Measurements from ENCODE around the gene TBX18. TPM values are rescaled to one million over a fixed set of nuclear protein-coding genes. Genes with fewer than 3 reads are reported as not detected.
A peak's percentile ranks its signal among the peaks of the same experiment; 100 is the strongest.

TBX18 gene
- total and polyA plus RNA-seq, 2 donors (not counting 1 experiment from before 2014, with no cell fraction given), result 0.33 to 2.2 TPM

DNA sequence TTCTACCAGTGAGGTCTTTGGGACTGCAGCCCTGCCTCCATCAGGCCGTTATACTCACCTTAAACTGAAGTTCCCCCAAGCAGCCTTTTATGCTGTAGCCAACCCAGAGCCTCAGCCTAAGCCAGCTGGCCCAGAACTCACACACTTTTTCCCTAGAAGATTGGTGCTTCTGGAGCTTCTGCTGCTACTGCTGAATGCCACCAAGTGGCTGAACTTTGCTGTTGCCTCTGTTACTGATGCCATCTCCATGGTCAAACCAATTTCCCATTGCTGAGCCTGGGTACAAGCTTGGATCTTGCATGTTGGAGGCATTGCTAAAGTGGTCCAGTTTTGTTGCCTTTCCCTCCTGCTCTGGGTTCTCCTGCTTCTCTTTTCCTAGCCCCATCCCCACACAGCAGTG is 15.0 kb upstream of the TBX18 start:
- no peak for DNase-seq (ENCODE audit: low read depth in 2 of 2)
- Histone ChIP-seq H3K36me3 (ENCODE audit: control insufficient read depth, insufficient read depth, low read length) (no peaks in the 10 kb centered on the region), H3K4me1 (ENCODE audit: control insufficient read depth, extremely low read depth, insufficient read depth, low read length) (no peaks in the 10 kb centered on the region), H4K20me1 (ENCODE audit: control insufficient read depth, extremely low read depth, insufficient read depth, low read length) (no peaks in the 10 kb centered on the region), H3K79me2 (ENCODE audit: control insufficient read depth, insufficient read depth, low read length) (no peaks in the 10 kb centered on the region), H2AFZ (ENCODE audit: low read length) (no peak overlapping the region), H3K4me3 (replicated peaks in 1 of 4; ENCODE audit: control extremely low read depth in 1 of 4, insufficient read depth in 1 of 4, low read depth in 3 of 4, low read length in 4 of 4) (no peak overlapping the region), H3K9me3 (ENCODE audit: control insufficient read depth, insufficient read depth, low read depth, low read length) (no peaks in the 10 kb centered on the region), H3K27me3 (ENCODE audit: control insufficient read depth, insufficient read depth, low read length) (peaks cover 18% of the 10 kb centered on the region), H3K27ac (ENCODE audit: insufficient read depth, low read length) (no peak overlapping the region), H3K4me2 (ENCODE audit: extremely low read depth, insufficient read depth, low read length) (no peak overlapping the region), H3K9ac (ENCODE audit: insufficient read depth, low read length) (no peak overlapping the region)
- no peak for TF ChIP-seq EZH2 (IDR thresholded peaks at IDR 0.05; ENCODE audit: low read length, missing control alignments)
- peak in 1 of 2 donors; percentile 14 for TF ChIP-seq CTCF (conservative IDR thresholded peaks at IDR 0.05 in 1 of 2, IDR thresholded peaks at IDR 0.05 in 1 of 2; ENCODE audit: low read depth in 1 of 2, low read length in 2 of 2)

GRCh38 chr6:84777888-84778287 is 13.5 kb upstream of the TBX18 start:
- Histone ChIP-seq H3K27ac (ENCODE audit: insufficient read depth, low read length) (no peak overlapping the region), H3K79me2 (ENCODE audit: control insufficient read depth, insufficient read depth, low read length) (no peaks in the 10 kb centered on the region), H4K20me1 (ENCODE audit: control insufficient read depth, extremely low read depth, insufficient read depth, low read length) (no peaks in the 10 kb centered on the region), H3K4me3 (replicated peaks in 1 of 4; ENCODE audit: control extremely low read depth in 1 of 4, insufficient read depth in 1 of 4, low read depth in 3 of 4, low read length in 4 of 4) (no peak overlapping the region), H2AFZ (ENCODE audit: low read length) (no peak overlapping the region), H3K9ac (ENCODE audit: insufficient read depth, low read length) (no peak overlapping the region), H3K9me3 (ENCODE audit: control insufficient read depth, insufficient read depth, low read depth, low read length) (no peaks in the 10 kb centered on the region), H3K4me2 (ENCODE audit: extremely low read depth, insufficient read depth, low read length) (no peak overlapping the region), H3K27me3 (ENCODE audit: control insufficient read depth, insufficient read depth, low read length) (peaks cover 30% of the 10 kb centered on the region), H3K4me1 (ENCODE audit: control insufficient read depth, extremely low read depth, insufficient read depth, low read length) (no peaks in the 10 kb centered on the region), H3K36me3 (ENCODE audit: control insufficient read depth, insufficient read depth, low read length) (no peaks in the 10 kb centered on the region)
- no peak for DNase-seq (ENCODE audit: low read depth in 2 of 2)
- TF ChIP-seq EZH2 (IDR thresholded peaks at IDR 0.05; ENCODE audit: low read length, missing control alignments), result no peak
- TF ChIP-seq CTCF (conservative IDR thresholded peaks at IDR 0.05 in 1 of 2, IDR thresholded peaks at IDR 0.05 in 1 of 2; ENCODE audit: low read depth in 1 of 2, low read length in 2 of 2), result no peak

GRCh38 chr6:84776392-84776791 is 12.0 kb upstream of the TBX18 start:
- no peak overlapping the region for H3K9ac ChIP-seq (ENCODE audit: insufficient read depth, low read length)
- no peaks in the 10 kb centered on the region for H3K4me1 ChIP-seq (ENCODE audit: control insufficient read depth, extremely low read depth, insufficient read depth, low read length)
- H3K9me3 ChIP-seq (ENCODE audit: control insufficient read depth, insufficient read depth, low read depth, low read length), result no peaks in the 10 kb centered on the region
- no peak overlapping the region for H3K27ac ChIP-seq (ENCODE audit: insufficient read depth, low read length)
- no peak overlapping the region for H3K4me3 ChIP-seq (replicated peaks in 1 of 4; ENCODE audit: control extremely low read depth in 1 of 4, insufficient read depth in 1 of 4, low read depth in 3 of 4, low read length in 4 of 4)
- H2AFZ ChIP-seq (ENCODE audit: low read length), result no peak overlapping the region
- no peak for TF ChIP-seq CTCF (conservative IDR thresholded peaks at IDR 0.05 in 1 of 2, IDR thresholded peaks at IDR 0.05 in 1 of 2; ENCODE audit: low read depth in 1 of 2, low read length in 2 of 2)
- TF ChIP-seq EZH2 (IDR thresholded peaks at IDR 0.05; ENCODE audit: low read length, missing control alignments), result no peak
- peaks cover 44% of the 10 kb centered on the region for H3K27me3 ChIP-seq (ENCODE audit: control insufficient read depth, insufficient read depth, low read length)
- H3K79me2 ChIP-seq (ENCODE audit: control insufficient read depth, insufficient read depth, low read length), result no peaks in the 10 kb centered on the region
- no peaks in the 10 kb centered on the region for H3K36me3 ChIP-seq (ENCODE audit: control insufficient read depth, insufficient read depth, low read length)
- no peaks in the 10 kb centered on the region for H4K20me1 ChIP-seq (ENCODE audit: control insufficient read depth, extremely low read depth, insufficient read depth, low read length)
- no peak for DNase-seq (ENCODE audit: low read depth in 2 of 2)
- no peak overlapping the region for H3K4me2 ChIP-seq (ENCODE audit: extremely low read depth, insufficient read depth, low read length)

Data from fibroblast of lung (primary cell).